SKM-1 (cell line): Measurements from ENCODE around the gene NUPR1.
"Not testable (repeated sequence)": the region's sequence is repeated elsewhere in the genome, so short reads cannot be mapped to it uniquely, and the experiment has no call there.

Experiments
- DNase-seq: peaks from one replicate; lab custom pipeline; 2025; ENCODE audit not compliant: unreplicated experiment; lab: John Stamatoyannopoulos, UW

The NUPR1 gene

DNA sequence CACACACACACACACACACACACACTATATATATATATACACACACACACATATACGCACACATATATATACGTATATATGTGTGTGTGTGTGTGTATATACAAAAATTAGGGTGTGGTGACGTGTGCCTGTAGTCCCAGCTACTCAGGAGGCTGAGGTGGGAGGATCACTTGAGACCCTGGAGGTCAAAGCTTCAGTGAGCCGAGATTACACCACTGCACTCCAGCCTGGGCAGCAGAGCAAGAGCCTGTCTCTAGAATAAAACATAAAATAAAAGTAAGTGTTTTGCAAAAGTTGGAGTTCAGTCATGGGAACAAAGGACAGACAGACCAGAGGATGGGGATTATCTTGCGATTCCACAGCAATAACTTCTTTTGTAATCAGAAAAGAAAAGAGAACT, 10.8 kb downstream of the NUPR1 start:
- DNase-seq = no peak

GRCh38 chr16:28527100-28527785, 11.5 kb downstream of the NUPR1 start:
- not testable (repeated sequence) for DNase-seq

DNA sequence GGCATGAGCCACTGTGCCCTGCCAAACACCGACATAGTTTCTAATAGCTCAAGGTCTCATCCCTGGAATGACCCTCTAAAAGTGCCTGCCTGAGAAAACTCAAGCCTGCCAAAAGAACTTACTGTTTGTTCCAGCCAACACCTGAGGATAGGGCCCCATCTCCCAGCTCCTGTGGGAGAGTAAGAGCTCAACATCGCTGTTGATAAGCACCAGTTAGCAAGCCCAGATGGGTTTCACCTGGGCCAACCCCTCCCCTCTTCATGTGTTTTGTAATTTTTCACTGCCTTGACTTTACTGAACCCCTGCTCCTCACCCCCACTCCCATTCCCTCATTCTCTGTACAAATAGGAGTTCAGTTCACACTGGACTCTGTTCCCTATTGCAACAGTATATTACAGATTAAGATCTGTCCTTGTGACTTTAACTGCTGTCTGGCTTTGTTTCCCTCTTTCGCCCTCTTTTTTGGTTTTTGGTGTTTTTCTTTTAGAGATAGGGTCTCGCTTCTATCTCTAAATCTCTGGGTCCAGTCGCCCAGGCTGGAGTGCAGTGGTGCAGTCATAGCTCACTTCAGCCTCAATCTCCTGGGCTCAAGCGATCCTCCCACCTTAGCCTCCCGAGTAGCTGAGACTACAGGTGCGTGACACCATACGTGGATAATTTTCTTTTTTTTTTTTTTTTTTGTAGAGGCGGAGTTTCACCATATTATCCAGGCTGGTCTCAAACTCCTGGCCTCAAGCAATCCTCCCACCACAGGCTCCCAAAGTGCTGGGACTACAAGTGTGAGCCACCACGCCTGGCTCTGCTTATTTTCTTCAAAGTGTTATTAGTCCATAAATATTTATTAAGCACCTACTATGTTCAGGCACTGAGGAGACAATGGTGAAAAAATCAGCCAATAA, 12.3 kb downstream of the NUPR1 start:
- no peak for DNase-seq

DNA sequence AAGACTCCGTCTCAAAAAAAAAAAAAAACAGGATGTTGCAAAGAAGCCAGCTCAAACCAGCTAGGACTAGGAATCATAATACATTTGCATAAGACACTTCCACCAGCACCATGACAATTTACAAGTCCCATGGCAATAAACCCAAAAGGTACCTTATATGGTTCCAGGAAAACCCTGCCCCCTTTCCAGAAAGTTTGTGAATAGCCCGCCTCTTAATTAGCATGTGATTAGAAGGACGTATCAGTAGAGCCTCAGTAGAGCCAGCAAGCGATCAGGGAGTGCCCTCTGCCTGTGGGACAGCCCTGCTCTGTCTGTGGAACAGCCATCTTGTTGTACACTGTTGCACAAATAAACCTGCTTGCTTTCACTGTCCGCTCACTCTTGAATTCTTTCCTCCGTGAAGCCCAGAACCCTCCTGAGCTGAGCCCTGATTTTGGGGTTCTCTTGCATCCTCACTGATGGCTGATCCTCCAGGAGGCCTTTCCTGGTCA, 14.0 kb downstream of the NUPR1 start:
- DNase-seq = no peak

- DNase-seq = no peak
Measured at GRCh38 chr16:28522792-28523191, 16.0 kb downstream of the NUPR1 start.

- DNase-seq = no peak
Measured at GRCh38 chr16:28521436-28521835, 17.3 kb downstream of the NUPR1 start.

DNA sequence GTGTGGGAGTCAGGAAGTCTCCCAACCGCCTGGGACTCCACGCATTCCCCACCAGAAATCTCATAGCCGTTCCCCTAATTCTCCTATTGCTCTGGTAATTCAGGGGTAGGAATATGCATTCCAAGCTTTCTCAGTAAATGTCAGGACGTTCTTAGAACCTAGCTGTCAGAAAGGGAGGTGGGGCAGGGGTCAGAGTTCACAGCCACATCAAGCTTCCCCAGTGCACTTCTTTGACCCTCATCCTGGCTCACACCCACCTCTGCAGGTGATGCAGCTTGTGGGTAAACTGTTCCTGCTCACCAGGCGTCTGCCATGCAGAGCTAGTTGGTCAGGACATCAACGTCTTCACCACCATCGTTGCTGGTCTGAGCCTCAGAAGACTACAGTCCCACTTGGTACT, 18.1 kb downstream of the NUPR1 start:
- no peak for DNase-seq

GRCh38 chr16:28514246-28514645, 24.5 kb downstream of the NUPR1 start:
- no peak for DNase-seq

DNA sequence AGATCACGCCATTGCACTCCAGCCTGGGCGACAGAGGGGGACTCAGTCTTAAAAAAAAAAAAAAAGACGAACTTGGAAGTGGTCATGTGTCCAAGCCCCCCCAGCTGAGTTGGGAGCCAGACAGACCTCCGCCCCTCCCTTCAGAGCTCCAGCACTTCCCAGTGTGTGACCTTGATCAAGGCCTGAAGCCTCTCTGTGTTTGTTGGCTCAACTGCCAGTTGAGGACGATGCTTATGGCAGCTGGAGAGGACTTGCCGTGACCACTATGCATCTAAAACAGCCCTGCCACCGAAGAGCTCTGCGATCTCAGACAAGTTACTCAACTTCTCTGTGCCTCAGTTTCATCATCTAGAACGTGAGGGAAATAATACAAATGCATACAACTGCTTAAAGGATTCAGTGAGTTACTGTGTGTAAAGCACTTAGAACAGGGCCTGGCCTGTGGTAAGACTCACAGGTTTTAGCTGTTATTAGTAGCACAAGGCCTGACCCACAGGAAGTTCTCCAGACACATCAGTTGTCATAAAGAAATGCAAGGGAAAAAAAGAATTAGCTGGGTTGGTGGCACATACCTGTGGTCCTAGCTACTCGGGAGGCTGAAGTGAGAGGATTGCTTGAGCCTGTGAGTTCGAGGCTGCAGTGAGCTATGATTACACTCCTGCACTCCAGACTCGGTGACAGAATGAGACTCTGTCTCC, 25.1 kb downstream of the NUPR1 start:
- DNase-seq = no peak

GRCh38 chr16:28511801-28512789, 26.7 kb downstream of the NUPR1 start:
- no peak for DNase-seq

DNA sequence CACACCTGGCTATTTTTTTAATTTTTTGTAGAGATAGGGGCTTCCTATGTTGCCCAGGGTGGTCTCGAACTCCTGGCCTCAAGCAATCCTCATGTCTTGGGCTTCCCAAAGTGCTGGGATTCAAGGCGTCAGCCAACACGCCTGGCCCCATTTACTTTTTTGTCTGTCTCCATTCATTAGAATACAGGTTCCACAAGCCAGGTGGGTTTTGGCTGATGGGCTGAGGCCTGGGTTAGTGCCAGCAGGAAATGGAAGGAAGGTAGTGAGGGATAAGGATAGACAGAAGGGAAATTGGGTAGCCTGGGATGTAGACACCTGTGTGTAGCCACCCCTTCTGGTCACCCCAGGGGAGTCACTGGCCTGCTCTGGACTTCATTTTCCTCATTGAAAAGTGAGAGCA, 27.7 kb downstream of the NUPR1 start:
- DNase-seq = no peak

- no peak for DNase-seq
Measured at GRCh38 chr16:28505489-28506137, 33.2 kb downstream of the NUPR1 start.

GRCh38 chr16:28504707-28505404, 33.9 kb downstream of the NUPR1 start:
- DNase-seq = no peak

DNA sequence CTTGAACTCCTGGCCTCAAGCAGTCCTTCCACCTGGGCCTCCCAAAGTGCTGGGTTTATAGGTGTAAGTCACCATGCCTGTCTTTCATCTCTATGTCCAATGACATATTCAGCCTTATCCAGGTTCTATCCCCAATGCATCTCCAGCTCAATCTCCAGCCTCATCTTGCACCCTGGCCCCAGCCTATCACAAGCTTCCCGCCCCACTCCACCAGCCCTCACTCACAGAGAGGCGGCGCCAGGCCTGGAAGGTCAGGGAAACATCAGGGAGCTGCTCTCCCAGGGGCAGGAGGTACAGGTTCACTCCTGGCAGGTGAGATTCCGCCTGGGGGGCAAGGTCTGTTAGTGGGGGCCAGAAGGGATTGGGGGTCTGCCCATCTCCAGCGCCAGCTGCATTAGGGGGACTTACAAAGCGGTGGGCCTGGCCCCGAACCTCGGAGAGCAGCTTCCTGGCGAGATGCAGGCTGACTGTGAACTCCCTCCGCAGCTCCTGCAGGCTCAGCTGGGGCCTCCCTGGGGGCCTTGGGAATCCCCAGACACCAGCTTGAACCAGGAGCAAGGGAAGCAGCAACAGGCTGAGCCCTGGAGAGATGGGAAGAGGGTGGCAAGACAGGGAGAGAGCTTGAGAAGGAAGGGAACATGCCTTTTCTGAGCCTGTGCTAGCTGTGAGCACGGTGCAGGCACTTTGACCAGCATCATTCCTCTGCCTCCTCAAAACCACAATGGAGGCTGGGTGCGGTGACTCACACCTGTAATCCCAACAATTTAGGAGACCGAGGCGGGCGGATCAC, 35.1 kb downstream of the NUPR1 start:
- DNase-seq = no peak

- no peak for DNase-seq
Measured at GRCh38 chr16:28502290-28502689, 36.5 kb downstream of the NUPR1 start.

- no peak for DNase-seq
Measured at GRCh38 chr16:28501258-28502232, 37.2 kb downstream of the NUPR1 start.

- not testable (repeated sequence) for DNase-seq
Measured at GRCh38 chr16:28500476-28501180, 38.1 kb downstream of the NUPR1 start.
